Thymus (tissue), 11 donors: ENCODE measurements around the gene MYO1H. TPM values are rescaled to one million over a fixed set of nuclear protein-coding genes. Genes with fewer than 3 reads are reported as not detected.
"Not testable (repeated sequence)": the region's sequence is repeated elsewhere in the genome, so short reads cannot be mapped to it uniquely, and the experiment has no call there.

Experiments used
- DNase-seq, 9 donors: peaks; one replicate each; pipeline ENCODE4 v3.0.0-alpha.2; 2013; ENCODE audit warnings: low spot score in 9 of 9, low read depth in 6 of 9, missing footprints in 1 of 9
- H3K27ac ChIP-seq, 2 donors: one replicate each; pipeline ENCODE4 v1.5.1; 2013; ENCODE audit warnings: control low read depth in 1 of 2, low read depth in 1 of 2, low read length in 1 of 2, mild to moderate bottlenecking in 1 of 2, moderate library complexity in 1 of 2
- H3K27me3 ChIP-seq, 2 donors: one replicate each; pipeline ENCODE4 v1.5.1; 2013; ENCODE audit warnings: low read length in 1 of 2; ENCODE audit not compliant: control insufficient read depth in 2 of 2, insufficient read depth in 1 of 2
- H3K36me3 ChIP-seq, 2 donors: one replicate each; pipeline ENCODE4 v1.5.1; 2013; ENCODE audit warnings: low read length in 1 of 2, mild to moderate bottlenecking in 1 of 2, moderate library complexity in 1 of 2; ENCODE audit not compliant: control insufficient read depth in 2 of 2, insufficient read depth in 2 of 2
- H3K4me1 ChIP-seq, 2 donors: one replicate each; pipeline ENCODE4 v1.5.1; 2013; ENCODE audit warnings: low read length in 2 of 2; ENCODE audit not compliant: control insufficient read depth in 2 of 2, insufficient read depth in 2 of 2
- H3K4me3 ChIP-seq, 2 donors: one replicate each; pipeline ENCODE4 v1.5.1; 2013; ENCODE audit warnings: low read length in 2 of 2, control low read depth in 1 of 2, mild to moderate bottlenecking in 1 of 2
- H3K9me3 ChIP-seq, 2 donors: one replicate each; pipeline ENCODE4 v1.5.1; 2013; ENCODE audit warnings: low read length in 1 of 2, mild to moderate bottlenecking in 1 of 2; ENCODE audit not compliant: control insufficient read depth in 2 of 2, insufficient read depth in 1 of 2
- WGBS: extraction: QIAGEN DNeasy Blood & Tissue Kit; methylation state at CpG from one replicate; pipeline ENCODE4 v1.1.7; 2013; 5-methylcytosine and 5-hydroxymethylcytosine counted together
- polyA plus RNA-seq: library from polyadenylated mRNA; stranded (reverse); fragments of 200-250 nt; gene quantifications from one replicate; pipeline ENCODE4 v1.2.3, GENCODE V29; 2013
- total RNA-seq: library from RNA; stranded (reverse); fragments of 120-200 nt; gene quantifications from one replicate; pipeline ENCODE4 v1.2.4, GENCODE V29; 2013
- donor health status: healthy.

MYO1H gene
- total and polyA plus RNA-seq, 2 donors = under 0.01 to 0.14 TPM

DNA sequence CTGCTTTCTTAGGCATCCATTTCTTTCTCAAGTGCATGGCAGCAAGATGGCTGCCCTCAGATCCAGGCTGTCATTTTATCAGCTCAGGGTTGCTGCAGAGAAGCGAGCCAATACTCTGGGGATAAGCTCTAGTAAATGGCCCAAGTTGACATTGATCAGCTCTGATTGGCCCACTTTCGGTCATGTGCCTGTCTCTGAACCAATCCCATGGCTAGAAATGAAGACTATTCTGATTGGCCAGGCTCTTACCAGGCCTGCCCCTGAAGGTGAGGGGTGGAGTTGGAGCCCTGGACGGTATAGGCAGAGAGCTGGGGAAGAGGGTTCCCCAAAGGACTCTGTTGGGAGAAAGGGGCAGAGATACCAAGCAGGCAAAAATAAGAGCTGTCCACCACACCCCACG lies 41.4 kb downstream of the MYO1H start:
- DNase-seq = no peak
- Histone ChIP-seq H3K27ac (no peak overlapping the region), H3K4me1 (no peaks in the 10 kb centered on the region), H3K27me3 (no peaks in the 10 kb centered on the region), H3K36me3 (no peaks in the 10 kb centered on the region), H3K9me3 (no peaks in the 10 kb centered on the region), H3K4me3 (no peak overlapping the region)
- 73% methylated on average over 4 of the region's 4 CpGs for WGBS

DNA sequence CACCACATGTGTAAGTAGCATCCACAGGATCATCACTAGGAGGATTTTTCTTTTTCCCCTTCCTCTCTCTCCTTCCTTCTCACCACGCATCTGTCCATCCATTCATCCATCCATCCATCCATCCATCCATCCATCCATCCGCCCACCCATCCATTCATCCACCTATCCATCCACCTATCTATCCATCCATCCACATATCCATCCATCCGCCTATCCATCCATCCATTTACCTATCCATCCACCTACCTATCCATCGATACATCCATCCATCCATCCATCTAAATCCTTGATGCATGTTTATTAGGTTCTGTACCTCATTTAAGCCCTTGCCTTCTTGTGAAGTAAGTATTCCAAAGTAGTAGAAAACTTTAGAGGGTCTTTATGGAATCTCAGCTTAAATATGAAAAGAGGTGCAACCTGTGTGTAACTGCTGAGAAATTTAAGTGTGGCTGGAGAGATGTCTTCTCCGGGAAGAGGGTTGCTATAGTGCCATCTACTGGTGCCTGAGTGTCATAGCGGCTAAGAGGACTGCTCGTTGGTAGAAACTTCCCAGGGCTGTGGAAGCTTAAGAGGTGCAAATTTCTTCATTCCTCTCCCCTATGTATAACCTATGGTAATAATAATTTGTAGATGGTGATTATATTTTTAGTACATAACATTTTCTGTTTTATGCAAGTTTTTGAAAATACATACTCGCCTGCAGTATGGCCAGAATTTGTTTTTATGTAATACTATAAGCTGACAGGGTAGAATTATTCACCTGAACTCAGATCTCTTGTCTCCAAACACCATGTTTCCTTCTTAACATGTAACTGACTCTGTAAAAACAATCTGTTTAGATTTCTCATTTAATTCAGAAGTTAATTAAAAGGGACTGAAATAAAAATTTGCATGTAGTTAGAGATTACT lies 46.0 kb downstream of the MYO1H start:
- Histone ChIP-seq H3K4me1 (no peaks in the 10 kb centered on the region), H3K9me3 (no peaks in the 10 kb centered on the region), H3K36me3 (no peaks in the 10 kb centered on the region), H3K4me3 (no peak overlapping the region), H3K27me3 (no peaks in the 10 kb centered on the region), H3K27ac (no peak overlapping the region)
- DNase-seq = peak in 7 of 9 donors; percentile 21 to 57 (median 25)
- 54% methylated on average over 8 of the region's 8 CpGs for WGBS

- no peaks in the 10 kb centered on the region for H3K9me3 ChIP-seq
- H3K4me1 ChIP-seq = no peaks in the 10 kb centered on the region
- H3K4me3 ChIP-seq = no peak overlapping the region
- no peak for DNase-seq
- no peaks in the 10 kb centered on the region for H3K36me3 ChIP-seq
- WGBS = 94% methylated on average over 5 of the region's 5 CpGs
- H3K27me3 ChIP-seq = no peaks in the 10 kb centered on the region
- H3K27ac ChIP-seq = no peak overlapping the region
These were observed 47.2 kb downstream of the MYO1H start for GRCh38 chr12:109394891-109395290.

DNA sequence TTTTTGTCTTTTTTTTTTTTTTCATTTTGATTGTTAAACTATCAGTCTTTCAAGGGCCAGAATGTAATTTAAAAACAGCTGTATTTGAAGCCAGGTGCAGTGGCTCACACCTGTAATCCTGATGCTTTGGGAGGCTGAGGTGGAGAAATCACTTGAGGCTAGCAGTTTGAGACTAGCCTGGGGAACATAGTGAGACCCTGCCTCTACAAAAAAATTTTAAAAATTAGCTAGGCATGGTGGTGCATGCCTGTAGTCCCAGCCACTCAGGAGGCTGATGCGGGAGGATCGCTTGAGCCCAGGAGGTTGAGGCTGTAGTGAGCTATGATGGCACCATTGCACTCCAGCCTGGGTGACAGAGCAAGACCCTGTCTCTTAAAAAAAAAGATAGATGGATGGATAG lies 57.1 kb downstream of the MYO1H start:
- not testable (repeated sequence) for DNase-seq, H3K4me1 ChIP-seq, H3K9me3 ChIP-seq, H3K27me3 ChIP-seq, H3K27ac ChIP-seq, H3K36me3 ChIP-seq, H3K4me3 ChIP-seq
- 100% methylated on average over 2 of the region's 2 CpGs for WGBS

DNA sequence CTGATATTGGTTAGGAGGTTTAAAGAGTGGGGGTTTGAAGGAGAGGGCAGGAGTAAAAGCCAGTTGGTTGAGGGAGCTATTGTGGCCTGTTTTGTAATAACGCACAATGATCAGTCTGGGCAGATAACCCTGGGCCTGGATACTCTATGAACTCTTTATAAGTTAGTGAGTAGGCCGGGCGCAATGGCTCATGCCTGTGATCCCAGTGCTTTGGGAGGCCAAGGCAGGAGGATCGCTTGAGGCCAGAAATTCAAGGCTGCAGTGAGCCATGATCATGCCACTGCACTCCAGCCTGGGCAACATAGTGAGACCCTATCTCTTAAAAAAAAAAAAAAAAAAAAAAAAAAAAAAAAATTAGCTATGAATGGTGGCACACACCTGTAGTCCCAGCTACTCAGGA lies 58.4 kb downstream of the MYO1H start:
- not testable (repeated sequence) for H3K4me3 ChIP-seq, H3K27ac ChIP-seq, H3K4me1 ChIP-seq, H3K36me3 ChIP-seq, DNase-seq, H3K27me3 ChIP-seq, H3K9me3 ChIP-seq
- WGBS = 97% methylated on average over 4 of the region's 4 CpGs

DNA sequence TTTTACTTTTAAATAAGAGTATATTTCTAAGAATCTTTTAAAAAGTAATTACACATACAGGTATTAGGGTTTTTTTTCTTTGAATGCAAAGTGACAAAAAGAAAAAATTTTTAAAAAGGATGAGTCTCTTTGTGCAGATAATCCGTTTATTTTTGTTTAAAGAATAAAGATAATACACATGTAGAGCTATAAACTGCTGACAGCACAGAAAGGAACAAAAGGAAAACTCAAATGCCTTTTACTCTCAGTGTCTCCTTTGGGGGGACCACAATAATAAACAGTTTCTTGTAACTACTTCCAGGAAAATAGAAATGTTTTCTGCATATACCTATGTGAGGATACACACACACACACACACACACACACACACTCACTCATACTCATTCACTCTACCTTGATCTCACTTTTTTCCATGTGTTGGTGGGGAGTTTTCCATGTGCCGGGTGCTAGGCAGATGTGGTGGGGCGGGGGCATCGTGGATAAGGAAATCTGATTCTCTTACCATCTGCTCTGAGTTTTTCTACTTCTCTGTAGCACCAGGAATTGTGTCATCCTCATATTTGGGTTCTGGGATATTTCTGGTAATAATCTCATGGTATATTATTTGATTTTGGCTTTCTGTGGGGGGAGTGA lies 71.3 kb downstream of the MYO1H start:
- no peak overlapping the region for H3K27ac ChIP-seq
- H3K36me3 ChIP-seq = no peaks in the 10 kb centered on the region
- peaks cover 0 to 2% of the 10 kb centered on the region in 2 donors for H3K27me3 ChIP-seq
- 45% methylated on average over 4 of the region's 4 CpGs for WGBS
- H3K4me1 ChIP-seq = no peaks in the 10 kb centered on the region
- H3K9me3 ChIP-seq = no peaks in the 10 kb centered on the region
- no peak for DNase-seq
- no peak overlapping the region for H3K4me3 ChIP-seq

DNA sequence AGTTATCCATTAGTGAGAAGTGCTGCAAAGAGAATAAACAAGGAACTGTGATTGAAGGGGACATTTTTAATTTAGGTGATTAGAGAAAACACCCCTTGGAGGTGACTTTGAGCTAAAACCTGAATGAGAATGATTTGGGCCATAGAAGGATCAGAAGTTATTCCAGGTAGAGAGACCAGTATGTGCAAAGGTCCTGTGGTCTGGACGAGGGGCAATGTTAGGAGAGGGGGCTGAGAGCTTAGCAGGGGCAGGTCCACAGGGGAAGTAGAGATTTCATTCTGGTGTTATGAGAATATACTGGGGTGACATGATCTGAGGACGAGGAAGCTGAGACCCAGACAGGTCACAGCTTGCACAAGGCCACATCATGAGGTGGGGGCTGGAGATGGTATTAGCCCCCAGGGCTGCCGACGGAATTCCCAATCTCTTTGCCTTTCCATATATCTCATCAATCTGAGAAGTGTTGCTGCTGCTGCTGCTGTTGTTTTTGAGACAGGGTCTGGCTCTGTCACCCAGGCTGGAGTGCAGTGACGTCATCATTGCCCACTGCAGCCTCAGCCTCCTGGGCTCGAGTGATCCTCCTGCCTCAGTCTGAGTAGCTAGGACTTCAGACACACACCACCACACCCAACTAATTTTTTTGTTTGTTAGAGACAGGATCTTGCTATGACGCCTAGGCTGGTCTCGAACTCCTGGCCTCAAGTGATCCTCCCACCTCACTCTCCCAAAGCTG lies 73.8 kb downstream of the MYO1H start:
- Histone ChIP-seq H3K27me3 (peaks cover 0 to 2% of the 10 kb centered on the region in 2 donors), H3K4me1 (no peaks in the 10 kb centered on the region), H3K36me3 (no peaks in the 10 kb centered on the region), H3K4me3 (no peak overlapping the region), H3K27ac (no peak overlapping the region), H3K9me3 (no peaks in the 10 kb centered on the region)
- no peak for DNase-seq
- WGBS = 90% methylated on average over 8 of the region's 8 CpGs

- no peak for DNase-seq
- Histone ChIP-seq H3K36me3 (no peaks in the 10 kb centered on the region), H3K27me3 (peaks cover 0 to 2% of the 10 kb centered on the region in 2 donors), H3K4me1 (no peaks in the 10 kb centered on the region), H3K9me3 (no peaks in the 10 kb centered on the region), H3K27ac (no peak overlapping the region), H3K4me3 (no peak overlapping the region)
- WGBS = 62% methylated on average over 10 of the region's 10 CpGs
These were observed 74.6 kb downstream of the MYO1H start for GRCh38 chr12:109422251-109422650.

DNA sequence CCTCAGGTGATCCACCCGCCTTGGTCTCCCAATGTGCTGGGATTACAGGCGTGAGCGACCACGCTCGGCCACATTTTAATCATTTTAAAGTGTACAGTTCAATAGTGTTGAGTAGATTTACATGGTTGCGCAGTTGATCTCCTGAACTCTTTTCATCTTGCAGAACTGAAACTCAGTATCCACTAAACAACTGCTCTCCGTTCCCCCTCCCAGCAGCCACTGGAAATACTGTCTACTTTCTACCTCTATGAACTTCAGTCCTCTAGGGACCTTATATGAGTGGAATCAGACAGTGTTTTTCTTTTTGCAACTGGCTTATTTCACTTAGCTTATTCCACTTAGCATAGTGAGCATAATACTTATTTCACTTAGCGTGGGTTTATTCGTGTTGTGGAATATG lies 75.7 kb downstream of the MYO1H start:
- Histone ChIP-seq H3K36me3 (no peaks in the 10 kb centered on the region), H3K4me1 (no peaks in the 10 kb centered on the region), H3K27me3 (peaks cover 0 to 2% of the 10 kb centered on the region in 2 donors), H3K27ac (no peak overlapping the region), H3K9me3 (no peaks in the 10 kb centered on the region), H3K4me3 (no peak overlapping the region)
- WGBS = 94% methylated on average over 9 of the region's 9 CpGs
- no peak for DNase-seq
